SU-DHL-6 (cell line): Measurements from ENCODE around the gene ACTN4.
"Not testable (repeated sequence)": the region's sequence is repeated elsewhere in the genome, so short reads cannot be mapped to it uniquely, and the experiment has no call there.

ENCODE experiments used
- CTCF ChIP-seq: fragments of 200-600 bp; sonication (generic); IDR thresholded peaks from one replicate; pipeline ENCODE4 v1.5.1; 2017; ENCODE audit warnings: antibody characterized with exemption, mild to moderate bottlenecking, low read length, moderate library complexity; ENCODE audit not compliant: insufficient read depth, poor library complexity, severe bottlenecking
- EZH2phosphoT487 ChIP-seq: fragments of 200-600 bp; sonication (generic), shearing (Covaris generic); conservative IDR thresholded peaks from 2 replicates; pipeline ENCODE4 v1.6.1; 2018; ENCODE audit warnings: mild to moderate bottlenecking, antibody characterized with exemption, low read length, moderate library complexity, mixed read lengths

GRCh38 chr19:38770949-38771275 lies 123.5 kb downstream of the ACTN4 start:
- TF ChIP-seq CTCF, EZH2phosphoT487: not testable (repeated sequence)
